HG03460 (cell line): ENCODE results near the gene MAD2L2.
A peak's percentile ranks its signal among the peaks of the same experiment; 100 is the strongest.

Experiments
- ATAC-seq: cut with Tn5 transposase; IDR thresholded peaks from one replicate; pipeline ENCODE4 v1.9.1; 2021; ENCODE audit not compliant: unreplicated experiment

MAD2L2 gene

GRCh38 chr1:11681071-11681771 lies at the start of gene MAD2L2:
Gene MAD2L2 (minus strand): TSS chr1:11681148. CDS start chr1:11680601, 547 bp downstream.
- peak; percentile 77 for ATAC-seq

GRCh38 chr1:11730429-11730891 lies 49.5 kb upstream of the MAD2L2 start:
- no peak for ATAC-seq

- ATAC-seq, result no peak
Measured at GRCh38 chr1:11729498-11730428, 48.8 kb upstream of the MAD2L2 start.

GRCh38 chr1:11729155-11729497 lies 48.2 kb upstream of the MAD2L2 start:
- ATAC-seq, result no peak

- no peak for ATAC-seq
Measured at GRCh38 chr1:11728126-11728806, 47.3 kb upstream of the MAD2L2 start.

GRCh38 chr1:11727119-11727518 lies 46.2 kb upstream of the MAD2L2 start:
- ATAC-seq, result no peak

GRCh38 chr1:11725616-11726015 lies 44.7 kb upstream of the MAD2L2 start:
- no peak for ATAC-seq

- ATAC-seq, result no peak
Measured at GRCh38 chr1:11722538-11722937, 41.6 kb upstream of the MAD2L2 start.

- ATAC-seq, result no peak
Measured at GRCh38 chr1:11721311-11721710, 40.4 kb upstream of the MAD2L2 start.

GRCh38 chr1:11720525-11720924 lies 39.6 kb upstream of the MAD2L2 start:
- ATAC-seq, result no peak

GRCh38 chr1:11720033-11720376 lies 39.1 kb upstream of the MAD2L2 start:
- no peak for ATAC-seq

- ATAC-seq, result peak; percentile 54
Measured at GRCh38 chr1:11719313-11720032, 38.5 kb upstream of the MAD2L2 start.

- ATAC-seq, result no peak
Measured at GRCh38 chr1:11714831-11715575, 34.1 kb upstream of the MAD2L2 start.

GRCh38 chr1:11713095-11713494 lies 32.1 kb upstream of the MAD2L2 start:
- ATAC-seq, result no peak

GRCh38 chr1:11712285-11712684 lies 31.3 kb upstream of the MAD2L2 start:
- no peak for ATAC-seq

- no peak for ATAC-seq
Measured at GRCh38 chr1:11711490-11711889, 30.5 kb upstream of the MAD2L2 start.

- ATAC-seq, result no peak
Measured at GRCh38 chr1:11708554-11709350, 27.8 kb upstream of the MAD2L2 start.

GRCh38 chr1:11707621-11708276 lies 26.8 kb upstream of the MAD2L2 start:
- ATAC-seq, result no peak

GRCh38 chr1:11706292-11706691 lies 25.3 kb upstream of the MAD2L2 start:
- no peak for ATAC-seq
